DND-41 (cell line): Measurements from ENCODE around the gene MAML3.

ENCODE experiments used
- CTCF ChIP-seq: IDR thresholded peaks from 2 replicates; pipeline ENCODE4 v1.5.1; 2012; ENCODE audit warnings: borderline replicate concordance, low read length, moderate library complexity, mild to moderate bottlenecking; ENCODE audit not compliant: poor library complexity, severe bottlenecking; ENCODE audit errors: extremely low read depth
- EZH2 ChIP-seq: IDR thresholded peaks from 3 replicates; pipeline ENCODE4 v1.6.1; 2012; ENCODE audit warnings: borderline replicate concordance, low read depth, mild to moderate bottlenecking, moderate library complexity, low read length, inconsistent platforms; ENCODE audit not compliant: severe bottlenecking

- TF ChIP-seq CTCF: no peak
- no peak for TF ChIP-seq EZH2
Observed at GRCh38 chr4:140156529-140157171, 2.7 kb upstream of the MAML3 start.
